Endothelial cell of umbilical vein (primary cell): Measurements from ENCODE around the gene NMT2. TPM values are rescaled to one million over a fixed set of nuclear protein-coding genes. Genes with fewer than 3 reads are reported as not detected.

ENCODE experiments used
- BruUV-seq: library from RNA; stranded (reverse); fragments of 400-500 nt; replicated peaks from 2 replicates; lab custom pipeline; 2021; lab: Mats Ljungman, UMichigan
- CTCF ChIA-PET: fragments of 300-600, 350-600 bp; sonication (Branson Sonifier 250); formaldehyde crosslinking; loops from one replicate; lab custom pipeline; 2021; ENCODE audit warnings: antibody characterized with exemption, inconsistent platforms; lab: Charles Lee
- POLR2A ChIA-PET: fragments of 300-600, 350-600 bp; sonication (Branson Sonifier 250); formaldehyde crosslinking; loops from one replicate; lab custom pipeline; 2021; ENCODE audit warnings: antibody characterized with exemption, inconsistent platforms; lab: Charles Lee
- DNase-seq: peaks from one replicate; pipeline ENCODE4 v3.0.0-alpha.2; 2011; ENCODE audit warnings: low read depth, low spot score
- FAIRE-seq: peaks from 2 replicates; lab custom pipeline; 2011; peaks lifted over from hg19 to GRCh38; lab: Jason Lieb, UNC
- H2AFZ ChIP-seq: 2 replicates; pipeline ENCODE4 v1.6.0; 2012; ENCODE audit warnings: low read depth, low read length, control low read depth, inconsistent platforms
- H3K27ac ChIP-seq: 2 replicates; pipeline ENCODE4 v1.5.1; 2011; ENCODE audit warnings: low read depth, mild to moderate bottlenecking, control low read depth, low read length, moderate library complexity; ENCODE audit not compliant: insufficient read depth
- H3K27me3 ChIP-seq, 2 experiments: 2 replicates each; pipeline versions ENCODE4 v1.6.0 to v1.6.1; 2011; ENCODE audit warnings: low read length in 2 of 2, mixed read lengths in 1 of 2; ENCODE audit not compliant: control insufficient read depth in 2 of 2, insufficient read depth in 2 of 2
- H3K36me3 ChIP-seq, 2 experiments: 2 replicates in 1 of 2; 3 replicates in 1 of 2; pipeline ENCODE4 v1.5.1; 2011; ENCODE audit warnings: low read length in 2 of 2, mild to moderate bottlenecking in 1 of 2, moderate library complexity in 1 of 2; ENCODE audit not compliant: control insufficient read depth in 2 of 2, insufficient read depth in 2 of 2; ENCODE audit errors: extremely low read depth in 1 of 2
- H3K4me1 ChIP-seq: 3 replicates; pipeline ENCODE4 v1.5.1; 2011; ENCODE audit warnings: mild to moderate bottlenecking, low read length; ENCODE audit not compliant: control insufficient read depth, insufficient read depth; ENCODE audit errors: extremely low read depth
- H3K4me2 ChIP-seq: 2 replicates; pipeline ENCODE4 v1.6.1; 2011; ENCODE audit warnings: low read length, control low read depth, mixed read lengths; ENCODE audit not compliant: insufficient read depth
- H3K4me3 ChIP-seq, 3 experiments: fragments of 200-600 bp in 1 of 3; sonication (generic), shearing (Covaris generic) in 1 of 3; replicated peaks in 1 of 3; 2 replicates each; pipeline ENCODE4 v1.5.1; 2011 to 2016; ENCODE audit warnings: control low read depth in 3 of 3, low read length in 3 of 3, mild to moderate bottlenecking in 2 of 3, inconsistent platforms in 1 of 3, low read depth in 1 of 3, moderate library complexity in 1 of 3; ENCODE audit not compliant: insufficient read depth in 1 of 3
- H3K79me2 ChIP-seq: 2 replicates; pipeline ENCODE4 v1.6.0; 2012; ENCODE audit warnings: low read length, inconsistent platforms; ENCODE audit not compliant: control insufficient read depth, insufficient read depth
- H3K9ac ChIP-seq: replicated peaks from 2 replicates; pipeline ENCODE3; 2011; ENCODE audit warnings: low read length, control low read depth; ENCODE audit not compliant: insufficient read depth; ENCODE audit errors: extremely low read depth
- H3K9me1 ChIP-seq: replicated peaks from 3 replicates; pipeline ENCODE4 v1.6.0; 2011; ENCODE audit warnings: mild to moderate bottlenecking, low read length; ENCODE audit not compliant: control insufficient read depth, insufficient read depth; ENCODE audit errors: extremely low read depth
- H3K9me3 ChIP-seq: replicated peaks from 2 replicates; pipeline ENCODE4 v1.5.1; 2012; ENCODE audit warnings: low read length, inconsistent platforms; ENCODE audit not compliant: control insufficient read depth, insufficient read depth
- H4K20me1 ChIP-seq: replicated peaks from 2 replicates; pipeline ENCODE3; 2011; ENCODE audit warnings: mild to moderate bottlenecking, low read length; ENCODE audit not compliant: control insufficient read depth, insufficient read depth; ENCODE audit errors: extremely low read depth
- CTCF ChIP-seq, 2 donors: IDR thresholded peaks; 1 replicate in 1 of 2; 2 replicates in 1 of 2; pipeline ENCODE4 v1.5.1; 2011; ENCODE audit warnings: low read length in 2 of 2, mild to moderate bottlenecking in 2 of 2, moderate library complexity in 2 of 2, control low read depth in 1 of 2, inconsistent platforms in 1 of 2, low read depth in 1 of 2; ENCODE audit not compliant: insufficient read depth in 1 of 2; ENCODE audit errors: extremely low read depth in 1 of 2
- EZH2 ChIP-seq: IDR thresholded peaks from 2 replicates; pipeline ENCODE4 v1.6.1; 2012; ENCODE audit warnings: borderline replicate concordance, low read depth, mild to moderate bottlenecking, moderate library complexity, low read length, inconsistent platforms; ENCODE audit not compliant: severe bottlenecking
- GATA2 ChIP-seq: IDR thresholded peaks from 2 replicates; pipeline ENCODE4 v1.7.0; 2011; ENCODE audit warnings: low read depth, mild to moderate bottlenecking, moderate library complexity, mixed read lengths, low read length; ENCODE audit not compliant: insufficient read length, insufficient read depth
- JUN ChIP-seq: IDR thresholded peaks from 2 replicates; pipeline ENCODE4 v1.6.1; 2011; ENCODE audit warnings: borderline replicate concordance, low read depth; ENCODE audit not compliant: insufficient read length, insufficient read depth
- MAX ChIP-seq: IDR thresholded peaks from 2 replicates; pipeline ENCODE4 v1.6.1; 2011; ENCODE audit not compliant: insufficient read depth, insufficient read length
- MYC ChIP-seq: IDR thresholded peaks from one replicate; pipeline ENCODE4 v1.6.1; 2011; ENCODE audit warnings: mild to moderate bottlenecking, low read depth, low read length
- dilution Hi-C: fragments of 300-500 bp; cut with MboI; formaldehyde crosslinking; loops from one replicate; pipeline ENCODE4 v1.15.0; 2019; ENCODE audit warnings: low sequenced_read_pairs; ENCODE audit not compliant: extremely low pct_ligation_motif_present
- intact Hi-C: fragments of 100-400 bp; cut with micrococcal nuclease; formaldehyde crosslinking; loops from one replicate; pipeline ENCODE4 v1.10.0; 2022
- polyA plus RNA-seq, 4 experiments: library from polyadenylated mRNA; depleted of rRNA in 3 of 4; stranded (reverse) in 3 of 4; unstranded in 1 of 4; fragments of >200 nt; gene quantifications; 2 replicates each; pipeline versions ENCODE4 v1.2.1 to v1.2.3, GENCODE V29; 2011 to 2012; ENCODE audit warnings: missing spikeins in 1 of 4
- total RNA-seq: library from RNA; stranded (reverse); gene quantifications from 2 replicates; pipeline ENCODE4 v1.2.3, GENCODE V29; 2021

The NMT2 gene
- total and polyA plus RNA-seq, 2 donors (not counting 3 experiments of a cell fraction or from before 2014, with no cell fraction given) = 39.0 to 109 TPM

- DNase-seq = no peak
- Histone ChIP-seq H3K79me2 (peaks cover 97% of the 10 kb centered on the region), H3K9me1 (no peaks in the 10 kb centered on the region), H3K4me3 (no peak overlapping the region), H3K36me3 (no peaks in the 10 kb centered on the region), H3K27me3 (no peaks in the 10 kb centered on the region), H2AFZ (no peak overlapping the region), H3K27ac (no peak overlapping the region), H4K20me1 (peaks cover 17% of the 10 kb centered on the region), H3K4me1 (peaks cover 23% of the 10 kb centered on the region), H3K9ac (no peak overlapping the region), H3K4me2 (no peak overlapping the region), H3K9me3 (no peaks in the 10 kb centered on the region)
- ChIA-PET CTCF (no interaction called here), POLR2A (no interaction called here)
- TF ChIP-seq CTCF (IDR thresholded peaks at IDR 0.05; ENCODE audit: extremely low read depth in 1 of 2, insufficient read depth in 1 of 2, low read depth in 1 of 2, low read length in 2 of 2) (no peak), EZH2 (no peak), JUN (no peak), MAX (no peak)
- dilution Hi-C loops = no loop called here
- intact Hi-C loops = no loop called here
- FAIRE-seq = peak; percentile 28
- BruUV-seq = no TSS peak
Observed at GRCh38 chr10:15163253-15163828, 5.2 kb downstream of the NMT2 start.

- H3K4me2 ChIP-seq = no peak overlapping the region
- peaks cover 92% of the 10 kb centered on the region for H3K79me2 ChIP-seq
- no peak for DNase-seq
- H3K27ac ChIP-seq = no peak overlapping the region
- TF ChIP-seq MYC = no peak
- TF ChIP-seq GATA2 = no peak
- H3K4me3 ChIP-seq = no peak overlapping the region
- no peak overlapping the region for H3K9ac ChIP-seq
- dilution Hi-C loops = no loop called here
- peaks cover 13% of the 10 kb centered on the region for H4K20me1 ChIP-seq
- H3K4me1 ChIP-seq = peaks cover 18% of the 10 kb centered on the region
- POLR2A ChIA-PET = no interaction called here
- CTCF ChIA-PET = interaction anchor here (1.2 kb wide), 1 partner anchor 212 kb away, joined by 3 read pairs; the partner anchor contains the start of gene FAM171A1
- intact Hi-C loops = no loop called here
- no peak for FAIRE-seq
- no peaks in the 10 kb centered on the region for H3K9me1 ChIP-seq
- no peak overlapping the region for H2AFZ ChIP-seq
- H3K9me3 ChIP-seq = no peaks in the 10 kb centered on the region
- H3K36me3 ChIP-seq = peaks cover 0 to 3% of the 10 kb centered on the region in 2 experiments
- BruUV-seq = no TSS peak
- H3K27me3 ChIP-seq = no peaks in the 10 kb centered on the region
Observed at GRCh38 chr10:15158972-15159371, 9.5 kb downstream of the NMT2 start.
